ENCODE measurements around the gene CHN2.
A peak's percentile ranks its signal among the peaks of the same experiment; 100 is the strongest.

The CHN2 gene

DNA sequence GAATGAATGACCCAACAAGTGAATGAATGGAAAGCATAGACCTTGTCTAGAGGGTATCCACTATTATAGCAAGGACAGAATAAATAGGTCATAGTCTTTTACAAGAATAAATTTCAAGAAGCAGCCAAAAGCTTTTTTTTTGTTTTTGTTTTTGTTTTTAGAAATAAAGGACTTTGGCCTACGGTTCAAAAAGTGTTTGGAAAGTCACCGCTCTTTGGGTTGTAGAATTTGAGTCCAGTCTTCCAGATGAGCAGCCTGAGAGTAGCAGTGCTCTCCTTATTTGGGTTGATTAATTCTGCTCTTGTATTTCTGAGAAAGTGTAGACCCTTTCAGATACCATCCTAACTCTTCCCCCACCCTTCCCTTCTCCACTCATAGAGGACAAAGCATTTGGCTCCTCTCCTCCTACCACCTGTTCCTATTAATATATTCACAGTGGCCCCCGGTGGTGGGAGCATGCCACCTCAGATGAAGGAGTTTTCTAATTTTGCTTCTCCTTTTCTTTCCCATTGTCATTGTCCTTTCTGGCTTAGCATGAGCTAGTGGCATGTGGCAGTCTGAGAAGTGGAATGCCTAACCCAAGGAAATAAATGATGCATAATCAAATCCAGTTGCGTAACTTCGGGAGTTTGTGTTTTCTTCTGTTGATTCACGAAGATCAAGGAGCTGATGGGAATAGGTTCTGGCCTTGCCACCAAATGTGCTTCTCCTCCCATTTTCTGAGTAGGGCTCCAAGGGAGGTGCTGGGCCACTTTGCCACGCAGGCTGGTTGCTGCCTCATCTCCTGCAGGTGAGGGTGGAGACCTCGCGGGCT lies 114.7 kb downstream of the CHN2 start:
- ATAC-seq: no peak
- Mint-ChIP-seq H3K9me3 (peaks cover 13% of the 10 kb centered on the region), H3K27me3 (peaks cover 16% of the 10 kb centered on the region), H3K4me3 (no peak overlapping the region), H3K4me1 (no peaks in the 10 kb centered on the region), H3K27ac (no peak overlapping the region), H3K36me3 (peaks cover 6% of the 10 kb centered on the region)

DNA sequence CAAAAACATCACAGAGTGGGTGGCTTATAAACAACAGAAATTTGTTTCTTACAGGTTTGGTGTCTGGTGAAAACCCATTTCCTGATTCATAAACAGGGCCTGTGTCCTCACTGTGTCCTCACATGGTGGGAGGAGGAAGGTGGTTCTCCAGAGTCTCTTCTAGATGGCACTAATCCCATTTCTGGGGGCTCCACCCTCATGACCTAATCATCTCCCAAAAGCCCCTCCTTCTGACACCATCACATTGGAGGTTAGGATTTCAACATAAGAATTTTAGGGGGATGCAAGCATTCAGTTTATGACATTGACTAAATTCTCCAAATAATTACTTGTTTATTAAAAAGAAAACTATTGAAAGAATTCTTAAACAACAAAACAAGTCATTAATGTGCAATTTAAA lies 116.0 kb downstream of the CHN2 start:
- Mint-ChIP-seq H3K27ac (no peak overlapping the region), H3K27me3 (peaks cover 16% of the 10 kb centered on the region), H3K9me3 (peaks cover 13% of the 10 kb centered on the region), H3K4me3 (no peak overlapping the region), H3K4me1 (no peaks in the 10 kb centered on the region), H3K36me3 (peaks cover 6% of the 10 kb centered on the region)
- no peak for ATAC-seq

DNA sequence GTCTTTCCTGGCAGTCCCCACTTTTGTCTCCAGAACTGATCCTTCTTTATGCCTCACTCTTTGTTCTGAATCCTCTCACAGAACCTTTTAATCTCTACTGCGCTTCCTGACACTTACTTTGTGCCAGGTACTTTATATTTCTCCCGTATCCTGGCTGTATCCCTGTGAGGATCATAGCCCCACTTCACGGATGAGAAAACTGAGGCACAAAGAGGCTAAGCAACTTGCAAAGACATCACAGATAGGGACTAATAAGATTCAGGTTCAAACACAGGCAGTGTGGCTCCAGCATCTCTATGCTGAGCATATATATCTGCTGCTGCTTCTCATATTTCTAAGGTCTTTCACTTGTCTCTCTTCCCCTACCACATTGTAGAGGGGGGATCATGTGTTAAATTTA lies 116.7 kb downstream of the CHN2 start:
- Mint-ChIP-seq H3K27ac (no peak overlapping the region), H3K27me3 (peaks cover 16% of the 10 kb centered on the region), H3K4me3 (no peak overlapping the region), H3K36me3 (peaks cover 6% of the 10 kb centered on the region), H3K9me3 (peaks cover 13% of the 10 kb centered on the region), H3K4me1 (no peaks in the 10 kb centered on the region)
- ATAC-seq: no peak

DNA sequence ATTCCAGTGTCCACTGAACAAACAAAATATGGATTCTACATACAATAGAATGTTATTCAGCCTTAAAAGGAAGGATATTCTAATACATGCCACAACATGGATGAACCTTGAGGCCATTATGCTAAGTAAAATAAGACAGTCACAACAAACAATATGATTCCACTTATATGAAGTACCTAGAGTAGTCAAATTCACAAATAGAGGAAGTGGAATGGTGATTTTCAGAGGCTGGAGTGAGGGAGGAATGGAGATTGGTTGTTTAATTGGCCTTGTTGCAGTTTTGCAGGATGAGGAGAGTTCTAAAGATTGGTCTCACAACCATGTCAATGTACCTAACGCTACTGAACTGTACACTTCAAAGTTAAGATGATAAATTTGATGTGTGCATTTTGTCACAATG lies 119.6 kb downstream of the CHN2 start:
- no peak for ATAC-seq
- Mint-ChIP-seq H3K4me1 (no peaks in the 10 kb centered on the region), H3K9me3 (peaks cover 10% of the 10 kb centered on the region)

DNA sequence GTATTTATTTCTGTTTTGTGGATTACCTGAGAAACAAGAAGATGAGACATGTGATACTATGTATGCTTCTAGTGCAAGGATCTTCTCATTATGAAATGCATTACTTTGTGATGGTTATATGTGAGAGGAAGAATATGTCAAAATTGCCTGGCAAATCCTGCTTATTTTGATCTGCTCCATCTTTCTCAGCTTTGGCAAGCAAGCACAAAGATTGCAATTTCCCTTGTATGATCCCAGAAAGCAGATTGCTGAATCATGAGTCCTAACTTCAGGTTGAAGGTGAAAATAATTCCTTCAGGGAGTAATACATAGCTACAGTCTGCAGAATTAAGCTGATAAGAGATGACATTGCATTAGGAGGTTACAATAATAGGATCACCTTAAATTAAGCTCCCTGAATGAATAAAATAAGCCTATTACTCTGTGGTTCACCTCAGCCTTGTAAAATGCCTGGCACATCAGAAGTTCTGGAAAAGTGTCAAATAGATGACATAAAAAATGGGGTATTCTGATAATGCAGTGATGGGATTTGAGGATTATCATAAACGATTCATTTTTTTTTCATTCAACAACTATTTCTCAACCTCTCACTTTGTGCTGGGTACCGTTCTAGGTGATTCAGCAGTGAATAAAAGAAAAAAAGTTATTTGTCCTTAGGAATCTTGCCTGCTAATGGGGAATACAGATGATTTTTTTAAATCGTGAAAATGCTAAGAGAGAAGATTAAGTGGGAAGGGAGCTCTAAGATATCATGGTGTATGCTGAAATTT lies 120.7 kb downstream of the CHN2 start:
- Mint-ChIP-seq H3K4me1 (peaks cover 10% of the 10 kb centered on the region), H3K9me3 (peaks cover 4% of the 10 kb centered on the region), H3K4me3 (no peak overlapping the region), H3K27ac (no peak overlapping the region), H3K36me3 (peaks cover 6% of the 10 kb centered on the region), H3K27me3 (peaks cover 16% of the 10 kb centered on the region)
- no peak for ATAC-seq

More for the DNA sequence above, 119.6 kb downstream of the CHN2 start:
- H3K27me3 Mint-ChIP-seq: peaks cover 16% of the 10 kb centered on the region
- no peak overlapping the region for H3K4me3 Mint-ChIP-seq
- H3K36me3 Mint-ChIP-seq: peaks cover 6% of the 10 kb centered on the region
- H3K27ac Mint-ChIP-seq: no peak overlapping the region

DNA sequence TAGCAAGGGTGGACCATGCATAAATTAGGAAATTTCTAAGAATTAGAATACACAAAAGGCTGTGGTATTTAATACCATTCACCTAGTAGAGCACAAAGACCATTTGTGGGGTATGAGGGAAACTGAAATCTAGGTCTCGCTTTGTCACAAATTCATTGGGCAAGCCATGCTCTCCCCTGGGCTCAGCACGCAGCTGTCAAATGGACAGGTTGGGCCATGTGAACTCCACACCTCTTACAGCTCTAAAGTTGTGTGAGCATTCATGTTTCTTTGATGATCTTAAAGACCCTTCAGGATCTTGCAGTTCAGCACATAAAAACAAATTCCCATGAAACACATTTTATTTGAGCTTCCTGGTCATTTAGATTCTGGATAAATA lies 121.3 kb downstream of the CHN2 start:
- peaks cover 4% of the 10 kb centered on the region for H3K9me3 Mint-ChIP-seq
- ATAC-seq: no peak
- peaks cover 4% of the 10 kb centered on the region for H3K36me3 Mint-ChIP-seq
- peaks cover 16% of the 10 kb centered on the region for H3K4me1 Mint-ChIP-seq
- no peak overlapping the region for H3K27ac Mint-ChIP-seq
- peaks cover 16% of the 10 kb centered on the region for H3K27me3 Mint-ChIP-seq
- no peak overlapping the region for H3K4me3 Mint-ChIP-seq

DNA sequence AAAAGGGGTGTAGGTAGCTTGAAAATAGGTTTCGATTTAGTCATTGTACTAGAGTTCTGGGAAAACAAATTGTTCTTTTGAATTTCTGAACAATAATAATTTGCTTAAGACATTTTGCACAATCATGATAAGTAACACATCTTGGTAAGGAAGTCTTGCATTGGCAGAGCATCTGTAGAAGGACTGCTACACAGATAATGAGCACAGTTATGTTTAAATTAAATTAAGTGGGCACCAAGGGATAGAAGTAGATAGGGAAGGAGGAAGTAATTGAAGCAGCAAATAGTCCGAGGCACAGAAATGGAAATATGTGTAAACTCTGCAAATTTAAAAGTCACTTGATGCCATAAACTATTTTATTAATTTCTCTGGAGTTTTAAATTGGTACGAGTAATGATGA lies 122.4 kb downstream of the CHN2 start:
- Mint-ChIP-seq H3K27ac (no peak overlapping the region), H3K4me3 (no peak overlapping the region)

DNA sequence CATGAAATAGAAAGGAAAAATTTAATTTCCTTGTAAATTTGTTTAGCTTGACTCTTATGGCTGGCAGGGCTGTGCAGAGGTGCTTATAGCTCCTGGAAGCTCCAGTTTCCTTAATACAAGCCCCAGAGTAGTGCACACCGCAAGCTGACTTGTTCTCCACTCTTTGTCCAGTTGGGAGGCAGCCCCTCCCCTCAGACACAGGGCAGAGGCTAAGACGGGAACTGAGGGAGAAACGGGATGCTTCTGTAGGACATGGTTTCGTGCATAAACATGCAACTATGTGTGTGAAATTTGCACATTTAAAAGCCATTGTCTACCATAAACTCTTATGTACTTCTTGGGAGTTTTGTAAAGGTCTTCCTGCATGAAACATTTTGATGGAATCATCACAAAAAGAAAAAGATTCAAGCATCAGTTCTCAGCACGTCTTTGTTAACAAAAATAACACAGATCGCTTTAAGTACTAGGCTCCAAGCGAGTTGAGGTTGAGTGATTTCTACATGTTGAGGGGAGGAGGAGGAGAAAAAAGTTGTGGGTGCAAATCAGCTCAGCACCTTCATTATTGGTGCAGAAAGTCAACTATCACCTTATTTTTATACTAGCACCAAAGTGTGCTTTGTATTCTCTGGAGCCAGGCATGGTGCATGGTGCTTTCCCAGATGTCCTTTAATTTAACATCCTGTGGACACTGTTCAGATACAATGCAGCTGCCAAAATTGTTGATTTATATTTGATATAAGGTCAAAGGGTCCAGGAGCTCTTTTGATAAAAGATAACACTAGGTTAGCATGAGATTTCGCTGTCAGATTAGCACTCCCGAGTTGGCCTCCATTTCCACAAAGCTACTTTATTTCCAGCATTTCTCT lies 124.5 kb downstream of the CHN2 start:
- no peak overlapping the region for H3K4me3 Mint-ChIP-seq
- peaks cover 2% of the 10 kb centered on the region for H3K27me3 Mint-ChIP-seq
- H3K27ac Mint-ChIP-seq: no peak overlapping the region

More for the DNA sequence above, 122.4 kb downstream of the CHN2 start:
- H3K9me3 Mint-ChIP-seq: no peaks in the 10 kb centered on the region
- no peak for ATAC-seq
- H3K4me1 Mint-ChIP-seq: peaks cover 17% of the 10 kb centered on the region
- H3K27me3 Mint-ChIP-seq: peaks cover 16% of the 10 kb centered on the region
- no peaks in the 10 kb centered on the region for H3K36me3 Mint-ChIP-seq

DNA sequence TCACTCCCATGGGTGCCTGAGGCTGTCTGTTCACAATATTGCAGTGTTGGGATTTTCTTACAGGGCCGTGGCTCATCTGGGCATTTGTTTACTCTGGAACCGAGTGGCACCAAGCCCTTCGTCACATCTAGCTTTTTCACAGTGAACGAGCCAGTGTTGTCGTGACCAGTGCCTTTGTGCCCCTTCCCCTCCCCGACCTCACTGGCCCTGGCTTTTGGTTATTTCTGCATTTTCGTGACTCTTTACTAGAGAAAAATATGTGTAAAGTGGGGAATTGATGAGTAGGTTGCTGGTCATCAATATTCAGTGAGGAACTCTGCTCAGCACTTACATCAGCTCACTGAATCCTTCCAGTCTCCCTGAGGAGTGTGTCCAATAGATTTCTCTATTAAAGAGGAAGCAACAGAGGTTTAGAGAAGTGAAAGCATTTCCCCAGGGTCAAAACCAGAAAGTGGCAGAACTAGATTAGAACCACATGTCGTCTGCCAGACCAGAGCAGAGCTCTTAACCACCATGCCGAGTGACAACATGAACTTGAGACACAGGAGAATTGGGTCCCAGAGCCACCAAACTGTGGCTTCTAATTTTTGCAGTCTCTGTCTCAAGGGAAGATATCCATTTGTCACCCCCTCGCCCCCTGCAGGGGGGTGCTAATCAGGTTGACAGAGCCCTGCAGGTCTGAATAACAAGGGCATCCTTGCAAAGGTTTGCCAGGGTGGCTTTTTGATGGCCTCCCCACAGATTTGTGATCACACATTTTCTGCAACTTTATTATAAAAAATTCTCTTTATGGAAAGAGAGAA lies 125.3 kb downstream of the CHN2 start:
- no peaks in the 10 kb centered on the region for H3K36me3 Mint-ChIP-seq
- ATAC-seq: peak; percentile 92
- peaks cover 17% of the 10 kb centered on the region for H3K4me1 Mint-ChIP-seq
- no peaks in the 10 kb centered on the region for H3K27me3 Mint-ChIP-seq
- H3K9me3 Mint-ChIP-seq: no peaks in the 10 kb centered on the region
- peak overlapping the region; percentile 10 for H3K4me3 Mint-ChIP-seq
- H3K27ac Mint-ChIP-seq: no peak overlapping the region

More for the DNA sequence above, 124.5 kb downstream of the CHN2 start:
- H3K36me3 Mint-ChIP-seq: no peaks in the 10 kb centered on the region
- ATAC-seq: no peak
- no peaks in the 10 kb centered on the region for H3K9me3 Mint-ChIP-seq
- peaks cover 17% of the 10 kb centered on the region for H3K4me1 Mint-ChIP-seq

DNA sequence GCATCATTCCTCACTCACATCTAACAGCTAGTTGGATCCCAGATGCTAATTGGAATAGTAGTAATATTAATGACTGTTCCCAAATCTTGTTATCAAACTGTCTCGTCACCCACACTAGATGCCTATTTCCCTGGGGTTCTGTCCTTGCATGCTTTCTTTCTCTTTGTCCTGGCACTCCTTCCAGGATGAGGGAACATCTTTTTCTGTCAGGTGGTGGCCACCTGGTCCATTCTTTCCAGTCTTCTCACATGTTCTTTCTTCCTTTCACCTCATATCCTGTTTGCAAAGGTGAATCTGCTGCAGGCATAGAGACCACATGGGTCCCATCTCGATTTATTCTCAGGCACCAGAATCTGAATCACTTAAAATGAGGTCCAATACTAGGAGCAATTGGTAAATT lies 126.0 kb downstream of the CHN2 start:
- Mint-ChIP-seq H3K36me3 (no peaks in the 10 kb centered on the region), H3K4me3 (no peak overlapping the region), H3K4me1 (peaks cover 17% of the 10 kb centered on the region), H3K27me3 (no peaks in the 10 kb centered on the region), H3K27ac (no peak overlapping the region), H3K9me3 (no peaks in the 10 kb centered on the region)
- no peak for ATAC-seq

DNA sequence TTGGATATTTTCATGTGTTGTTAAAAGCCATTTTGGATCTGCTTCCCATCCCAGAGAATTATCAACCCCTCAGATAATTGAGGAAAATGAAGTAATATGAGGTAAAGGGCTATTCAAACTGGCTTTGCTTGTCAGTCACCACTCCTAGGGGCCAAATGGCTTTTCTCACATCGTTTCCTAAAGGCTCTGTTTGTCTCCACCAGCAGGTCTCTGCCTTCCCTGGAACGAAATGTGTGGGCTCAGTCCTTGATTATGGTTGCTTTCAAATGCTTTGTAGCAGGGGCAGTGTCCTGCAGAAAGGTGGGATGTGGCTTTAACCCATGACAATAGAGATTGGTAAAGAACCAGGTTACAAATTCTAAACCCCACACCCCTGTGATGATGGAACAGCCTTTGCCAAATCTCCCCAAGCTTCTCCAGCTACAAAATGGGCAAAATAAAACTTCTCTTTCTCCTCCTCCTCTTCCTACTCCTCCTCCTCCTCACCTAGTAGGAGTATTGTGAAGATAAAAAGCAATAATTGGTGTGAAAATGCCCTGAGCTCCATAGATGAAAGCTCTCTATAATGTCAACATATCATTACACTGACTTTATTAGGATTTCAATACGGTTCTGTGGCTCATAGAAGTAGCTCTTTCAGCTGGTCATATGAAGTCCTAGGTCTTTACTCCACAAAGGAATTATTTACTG lies 127.6 kb downstream of the CHN2 start:
- H3K27me3 Mint-ChIP-seq: peaks cover 12% of the 10 kb centered on the region
- H3K4me3 Mint-ChIP-seq: no peak overlapping the region
- no peaks in the 10 kb centered on the region for H3K36me3 Mint-ChIP-seq
- H3K27ac Mint-ChIP-seq: no peak overlapping the region
- peaks cover 17% of the 10 kb centered on the region for H3K4me1 Mint-ChIP-seq
- no peaks in the 10 kb centered on the region for H3K9me3 Mint-ChIP-seq
- ATAC-seq: no peak

DNA sequence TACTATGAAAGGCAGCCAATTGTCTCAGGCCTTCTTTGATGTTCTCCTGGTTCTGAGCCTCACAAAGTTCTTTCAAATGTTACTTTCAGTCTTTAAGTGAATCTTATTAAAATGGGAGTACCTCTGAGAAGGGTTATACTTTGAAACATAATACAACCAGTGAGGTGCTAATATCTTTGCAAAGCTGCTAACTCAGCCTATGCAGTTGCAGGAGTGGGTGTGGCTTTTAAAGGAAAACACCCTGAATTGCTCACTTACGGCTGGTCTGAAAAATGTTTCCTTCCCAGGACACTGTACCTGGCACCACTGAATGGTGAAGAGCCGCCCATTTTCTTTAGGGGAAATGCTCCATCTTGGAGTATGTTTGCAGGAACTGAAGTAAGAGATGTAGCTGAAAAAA lies 130.9 kb downstream of the CHN2 start:
- H3K9me3 Mint-ChIP-seq: no peaks in the 10 kb centered on the region
- ATAC-seq: no peak
- no peaks in the 10 kb centered on the region for H3K36me3 Mint-ChIP-seq
- H3K4me3 Mint-ChIP-seq: no peak overlapping the region
- no peak overlapping the region for H3K27ac Mint-ChIP-seq
- H3K4me1 Mint-ChIP-seq: peaks cover 5% of the 10 kb centered on the region
- H3K27me3 Mint-ChIP-seq: peaks cover 18% of the 10 kb centered on the region

DNA sequence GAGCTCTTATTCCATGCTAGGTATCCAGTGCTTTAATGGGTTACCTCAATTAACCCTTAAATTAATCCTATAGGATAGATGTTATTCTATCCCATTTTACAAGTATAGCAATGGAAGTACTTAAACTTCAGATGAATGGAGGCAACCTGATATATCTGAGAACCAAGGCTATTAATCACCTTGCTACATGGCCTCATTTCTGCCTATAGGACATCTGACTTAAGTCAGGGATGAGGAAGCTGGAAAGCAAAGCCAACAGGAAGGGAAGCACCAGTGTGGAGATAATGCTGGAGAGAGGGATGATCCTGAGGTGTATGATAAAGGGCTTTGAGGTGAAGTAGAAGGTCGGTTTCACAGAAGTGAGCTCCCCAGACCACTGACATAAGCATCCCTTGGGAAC lies 132.3 kb downstream of the CHN2 start:
- ATAC-seq: no peak
- H3K27me3 Mint-ChIP-seq: peaks cover 30% of the 10 kb centered on the region
- no peak overlapping the region for H3K4me3 Mint-ChIP-seq
- no peaks in the 10 kb centered on the region for H3K4me1 Mint-ChIP-seq
- no peaks in the 10 kb centered on the region for H3K9me3 Mint-ChIP-seq
- no peak overlapping the region for H3K27ac Mint-ChIP-seq
- no peaks in the 10 kb centered on the region for H3K36me3 Mint-ChIP-seq

DNA sequence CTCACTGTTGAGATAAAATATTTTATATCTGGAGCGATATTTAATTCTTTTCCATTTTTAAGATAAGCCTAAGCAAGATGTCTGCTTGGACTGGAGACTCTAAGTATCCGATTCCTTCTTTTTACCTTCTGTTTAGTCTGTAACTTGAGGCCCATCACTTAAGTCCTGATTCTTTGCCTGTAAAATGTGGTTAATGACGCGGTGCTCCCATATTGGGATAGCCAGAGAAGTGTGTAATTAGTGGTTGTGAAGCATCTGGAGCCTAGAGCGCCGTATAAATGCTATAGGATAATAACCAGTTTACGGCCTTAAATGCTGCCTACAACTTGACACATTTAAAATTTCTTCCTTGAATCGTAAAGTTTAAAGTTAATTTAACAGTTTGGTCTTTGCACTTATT lies 132.9 kb downstream of the CHN2 start:
- no peak for ATAC-seq
- H3K27ac Mint-ChIP-seq: no peak overlapping the region
- H3K9me3 Mint-ChIP-seq: no peaks in the 10 kb centered on the region
- H3K27me3 Mint-ChIP-seq: peaks cover 35% of the 10 kb centered on the region
- no peaks in the 10 kb centered on the region for H3K4me1 Mint-ChIP-seq
- H3K36me3 Mint-ChIP-seq: no peaks in the 10 kb centered on the region
- no peak overlapping the region for H3K4me3 Mint-ChIP-seq

Data from stimulated activated memory B cell treated with anti-CD40 and anti-IgM and Interleukin-4, amounts not matched to agents 10 μg/mL and 1 μg/mL and 100 μg/mL, for 72 hours (primary cell).